ENCODE measurements around the gene SAMD14. TPM values are rescaled to one million over a fixed set of nuclear protein-coding genes. Genes with fewer than 3 reads are reported as not detected.

SAMD14 gene
- total and polyA plus RNA-seq, 4 donors: 3.3 to 6.2 (median 4.2) TPM

DNA sequence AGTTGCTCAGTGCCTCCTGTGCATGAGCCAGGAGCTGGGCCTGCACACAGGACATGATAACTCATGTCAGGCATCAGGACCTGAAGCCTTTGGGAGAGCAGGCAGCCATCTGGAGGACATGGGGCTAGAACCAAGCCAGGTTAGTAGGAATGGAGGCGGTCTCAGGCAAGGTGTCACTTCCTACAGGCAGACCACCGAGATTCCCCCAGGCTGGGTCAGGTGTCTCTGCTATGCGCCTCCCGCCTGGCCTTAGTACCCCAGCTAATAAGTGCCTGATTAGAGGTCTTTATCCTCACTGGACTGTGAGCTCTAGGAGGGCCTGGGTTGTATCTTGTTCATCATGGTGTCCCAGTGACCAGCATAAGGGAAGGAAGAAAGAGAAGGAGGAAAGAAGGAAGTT is 15.6 kb downstream of the SAMD14 start:
- Histone ChIP-seq H3K9me3 (ENCODE audit: control insufficient read depth in 4 of 4, insufficient read depth in 3 of 4, low read length in 3 of 4) (no peaks in the 10 kb centered on the region), H3K4me3 (no peak overlapping the region), H3K9ac (ENCODE audit: insufficient read depth in 1 of 2, low read length in 2 of 2) (no peak overlapping the region), H3K27me3 (ENCODE audit: control insufficient read depth in 3 of 3, insufficient read depth in 3 of 3, low read length in 2 of 3) (no peaks in the 10 kb centered on the region), H3K4me1 (ENCODE audit: control insufficient read depth in 5 of 5, insufficient read depth in 5 of 5, low read length in 5 of 5) (peaks cover 0 to 14% (median 4%) of the 10 kb centered on the region in 5 donors), H3K36me3 (ENCODE audit: control insufficient read depth in 4 of 4, insufficient read depth in 4 of 4, low read length in 4 of 4) (peaks cover 0 to 15% (median 3%) of the 10 kb centered on the region in 4 donors), H3K27ac (ENCODE audit: low read depth in 1 of 2, low read length in 1 of 2) (peak overlapping the region in 1 of 2 donors; percentile 24)
- TF ChIP-seq, protein P1, sequence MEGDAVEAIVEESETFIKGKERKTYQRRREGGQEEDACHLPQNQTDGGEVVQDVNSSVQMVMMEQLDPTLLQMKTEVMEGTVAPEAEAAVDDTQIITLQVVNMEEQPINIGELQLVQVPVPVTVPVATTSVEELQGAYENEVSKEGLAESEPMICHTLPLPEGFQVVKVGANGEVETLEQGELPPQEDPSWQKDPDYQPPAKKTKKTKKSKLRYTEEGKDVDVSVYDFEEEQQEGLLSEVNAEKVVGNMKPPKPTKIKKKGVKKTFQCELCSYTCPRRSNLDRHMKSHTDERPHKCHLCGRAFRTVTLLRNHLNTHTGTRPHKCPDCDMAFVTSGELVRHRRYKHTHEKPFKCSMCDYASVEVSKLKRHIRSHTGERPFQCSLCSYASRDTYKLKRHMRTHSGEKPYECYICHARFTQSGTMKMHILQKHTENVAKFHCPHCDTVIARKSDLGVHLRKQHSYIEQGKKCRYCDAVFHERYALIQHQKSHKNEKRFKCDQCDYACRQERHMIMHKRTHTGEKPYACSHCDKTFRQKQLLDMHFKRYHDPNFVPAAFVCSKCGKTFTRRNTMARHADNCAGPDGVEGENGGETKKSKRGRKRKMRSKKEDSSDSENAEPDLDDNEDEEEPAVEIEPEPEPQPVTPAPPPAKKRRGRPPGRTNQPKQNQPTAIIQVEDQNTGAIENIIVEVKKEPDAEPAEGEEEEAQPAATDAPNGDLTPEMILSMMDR (IDR thresholded peaks at IDR 0.05; ENCODE audit: control extremely low read depth, extremely low read depth): no peak
- ATAC-seq (ENCODE audit: insufficient read depth, low FRiP score): no peak
- WGBS, 2 donors: 81 to 82% methylated on average over 4 of the region's 4 CpGs
- DNase-seq: no peak

DNA sequence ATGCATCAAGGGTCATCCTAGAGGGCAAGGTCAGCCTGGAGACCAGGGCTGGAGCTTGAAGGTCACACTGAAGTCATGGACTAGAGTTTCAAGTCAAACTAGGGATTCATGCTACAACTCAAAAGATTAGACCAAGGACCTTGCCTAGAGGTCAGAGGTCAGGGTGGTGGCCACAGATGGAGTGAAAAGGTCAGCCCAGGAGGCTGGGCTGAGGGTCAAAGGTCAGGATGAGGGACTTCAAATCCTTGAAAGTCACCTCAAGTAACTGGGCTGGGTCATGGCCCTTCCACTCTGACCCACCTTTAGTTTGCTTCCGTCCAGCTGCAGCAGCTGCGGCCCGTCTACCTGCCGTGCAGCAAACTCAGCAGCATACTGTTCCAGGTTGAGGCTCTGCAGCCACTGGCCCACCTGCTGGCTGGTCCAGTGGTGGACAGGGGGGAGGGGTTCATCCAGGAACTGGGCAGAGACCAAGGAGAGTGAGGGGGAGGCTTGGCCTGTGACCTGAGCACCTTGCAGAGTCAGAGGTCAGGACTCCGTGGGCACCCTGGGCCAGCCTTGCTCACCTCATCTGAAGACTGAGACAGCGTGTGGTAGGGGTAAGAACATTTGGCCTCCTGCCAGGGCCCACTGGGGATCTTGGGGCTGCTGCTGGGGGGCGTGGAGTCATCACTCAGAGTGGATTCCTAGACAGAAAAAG is 16.2 kb downstream of the SAMD14 start:
- H3K4me1 ChIP-seq (ENCODE audit: control insufficient read depth in 5 of 5, insufficient read depth in 5 of 5, low read length in 5 of 5): peaks cover 0 to 14% (median 4%) of the 10 kb centered on the region in 5 donors
- TF ChIP-seq, protein P1 (IDR thresholded peaks at IDR 0.05; ENCODE audit: control extremely low read depth, extremely low read depth): no peak
- DNase-seq (no peak), ATAC-seq (ENCODE audit: insufficient read depth, low FRiP score) (no peak)
- H3K4me3 ChIP-seq: no peak overlapping the region
- H3K36me3 ChIP-seq (ENCODE audit: control insufficient read depth in 4 of 4, insufficient read depth in 4 of 4, low read length in 4 of 4): peaks cover 0 to 21% (median 6%) of the 10 kb centered on the region in 4 donors
- H3K27ac ChIP-seq (ENCODE audit: low read depth in 1 of 2, low read length in 1 of 2): peak overlapping the region in 1 of 2 donors; percentile 93
- WGBS, 2 donors: 87 to 92% methylated on average over 7 of the region's 7 CpGs
- no peaks in the 10 kb centered on the region for H3K27me3 ChIP-seq (ENCODE audit: control insufficient read depth in 3 of 3, insufficient read depth in 3 of 3, low read length in 2 of 3)
- no peaks in the 10 kb centered on the region for H3K9me3 ChIP-seq (ENCODE audit: control insufficient read depth in 4 of 4, insufficient read depth in 3 of 4, low read length in 3 of 4)
- no peak overlapping the region for H3K9ac ChIP-seq (ENCODE audit: insufficient read depth in 1 of 2, low read length in 2 of 2)

DNA sequence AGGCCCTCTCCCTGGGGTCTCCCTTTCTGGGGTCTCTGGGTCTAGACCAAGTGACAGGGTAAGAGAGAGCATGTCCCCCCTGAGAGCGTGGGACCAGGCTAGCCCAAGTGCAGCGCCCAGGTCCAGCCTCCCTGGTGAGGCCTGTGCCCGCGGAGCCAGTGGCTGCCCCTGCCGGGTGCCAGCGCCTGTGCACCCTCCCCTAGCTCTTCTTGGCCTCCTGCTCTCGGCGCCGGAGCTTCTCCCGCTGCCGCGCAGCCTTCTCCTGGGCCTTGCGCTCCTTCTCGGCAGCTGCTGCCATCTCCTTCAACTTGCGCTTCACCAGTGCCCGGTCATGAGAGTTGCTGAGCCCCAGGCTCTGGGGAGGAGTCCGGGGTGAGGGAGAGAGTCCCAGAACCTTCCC is 17.3 kb downstream of the SAMD14 start:
- ATAC-seq (ENCODE audit: insufficient read depth, low FRiP score): no peak

More for the DNA sequence above, 17.3 kb downstream of the SAMD14 start:
- no peak overlapping the region for H3K9ac ChIP-seq (ENCODE audit: insufficient read depth in 1 of 2, low read length in 2 of 2)
- peaks cover 0 to 32% (median 13%) of the 10 kb centered on the region in 4 donors for H3K36me3 ChIP-seq (ENCODE audit: control insufficient read depth in 4 of 4, insufficient read depth in 4 of 4, low read length in 4 of 4)
- TF ChIP-seq, protein P1 (IDR thresholded peaks at IDR 0.05; ENCODE audit: control extremely low read depth, extremely low read depth): no peak
- 76 to 91% methylated on average over 14 to 17 of the region's 17 CpGs for WGBS, 2 donors
- peak overlapping the region; percentile 62 to 93 for H3K27ac ChIP-seq (ENCODE audit: low read depth in 1 of 2, low read length in 1 of 2)
- H3K4me3 ChIP-seq: no peak overlapping the region
- H3K4me1 ChIP-seq (ENCODE audit: control insufficient read depth in 5 of 5, insufficient read depth in 5 of 5, low read length in 5 of 5): peaks cover 0 to 14% (median 4%) of the 10 kb centered on the region in 5 donors
- no peaks in the 10 kb centered on the region for H3K27me3 ChIP-seq (ENCODE audit: control insufficient read depth in 3 of 3, insufficient read depth in 3 of 3, low read length in 2 of 3)
- no peaks in the 10 kb centered on the region for H3K9me3 ChIP-seq (ENCODE audit: control insufficient read depth in 4 of 4, insufficient read depth in 3 of 4, low read length in 3 of 4)
- DNase-seq: no peak

All from lung (tissue), 12 donors.